HCT116 (cell line): ENCODE measurements around the gene CTIF.

ENCODE experiments used
- CTCF ChIP-seq, 3 experiments: fragments of 200-600 bp in 1 of 3; sonication (generic) in 1 of 3; IDR thresholded peaks in 2 of 3; conservative IDR thresholded peaks in 1 of 3; 2 replicates each; pipeline ENCODE4 v1.5.1; 2012 to 2017; ENCODE audit warnings: low read depth in 2 of 3, low read length in 2 of 3, antibody characterized with exemption in 1 of 3, borderline replicate concordance in 1 of 3, control low read depth in 1 of 3, mild to moderate bottlenecking in 1 of 3, mixed read lengths in 1 of 3, mixed run types in 1 of 3, moderate library complexity in 1 of 3; ENCODE audit not compliant: insufficient read depth in 1 of 3
- ELF1 ChIP-seq: IDR thresholded peaks from 2 replicates; pipeline ENCODE4 v1.6.1; 2012; ENCODE audit warnings: low read depth, borderline replicate concordance
- EZH2 ChIP-seq: fragments of 200-600 bp; sonication (generic); IDR thresholded peaks from 2 replicates; pipeline ENCODE4 v1.6.1; 2017; ENCODE audit warnings: antibody characterized with exemption, mixed run types
- JUND ChIP-seq: IDR thresholded peaks from 2 replicates; pipeline ENCODE4 v1.6.1; 2012
- MAX ChIP-seq: IDR thresholded peaks from 2 replicates; pipeline ENCODE4 v1.6.1; 2012
- POLR2A ChIP-seq: IDR thresholded peaks from 2 replicates; pipeline ENCODE4 v1.7.0; 2011; ENCODE audit warnings: borderline replicate concordance; ENCODE audit not compliant: insufficient read depth, insufficient read length; ENCODE audit errors: extremely low read depth
- POLR2AphosphoS5 ChIP-seq: IDR thresholded peaks from 2 replicates; pipeline ENCODE4 v1.6.1; 2011; ENCODE audit warnings: mild to moderate bottlenecking, low read depth, low read length, moderate library complexity
- REST ChIP-seq: IDR thresholded peaks from 2 replicates; pipeline ENCODE4 v1.6.1; 2012; ENCODE audit warnings: low read depth
- SRF ChIP-seq: IDR thresholded peaks from 2 replicates; pipeline ENCODE4 v1.6.1; 2012; ENCODE audit warnings: low read depth
- YY1 ChIP-seq: IDR thresholded peaks from 2 replicates; pipeline ENCODE4 v1.6.1; 2011; ENCODE audit warnings: low read length, low read depth, moderate library complexity, mild to moderate bottlenecking; ENCODE audit not compliant: insufficient replicate concordance; ENCODE audit errors: extremely low read depth
- ZFX ChIP-seq: fragments of 450-650 bp; IDR thresholded peaks from 2 replicates; pipeline ENCODE4 v1.6.1; 2017

GRCh38 chr18:48815581-48816324 lies 276.9 kb downstream of the CTIF start:
- TF ChIP-seq SRF (no peak), CTCF (IDR thresholded peaks at IDR 0.05 in 2 of 3, conservative IDR thresholded peaks at IDR 0.05 in 1 of 3; ENCODE audit: borderline replicate concordance in 1 of 3, insufficient read depth in 1 of 3, low read depth in 2 of 3, low read length in 2 of 3) (no peak), EZH2 (no peak), JUND (no peak), REST (no peak), POLR2AphosphoS5 (no peak), POLR2A (no peak), MAX (no peak), ELF1 (no peak), YY1 (no peak), ZFX (no peak)
